IMR-90 (cell line): Measurements from ENCODE around the gene LEF1. TPM values are rescaled to one million over a fixed set of nuclear protein-coding genes. Genes with fewer than 3 reads are reported as not detected.

Experiments
- ATAC-seq: fragments of 200-7000 bp; cut with Tn5 transposase; 2 replicates; pipeline ENCODE4 v1.9.1; 2020; ENCODE audit warnings: low read depth, mild to moderate bottlenecking, moderate library complexity
- BruUV-seq: library from RNA; stranded (reverse); fragments of 400-500 nt; replicated peaks from 2 replicates; lab custom pipeline; 2021; lab: Mats Ljungman, UMichigan
- CTCF ChIA-PET: fragments of 300-600 bp; formaldehyde crosslinking; extraction: SDS; loops from one replicate; lab custom pipeline; 2021; ENCODE audit warnings: antibody characterized with exemption; lab: Yijun Ruan, JAX
- POLR2A ChIA-PET: fragments of 300-600 bp; sonication (Branson Sonifier 250); formaldehyde crosslinking; loops from one replicate; lab custom pipeline; 2022; ENCODE audit warnings: antibody characterized with exemption; ENCODE audit not compliant: unreplicated experiment; lab: Charles Lee
- DNase-seq: peaks from one replicate; pipeline ENCODE4 v3.0.0; 2013
- H2AFZ ChIP-seq: replicated peaks from 2 replicates; pipeline ENCODE3; 2013; ENCODE audit warnings: low read length, mild to moderate bottlenecking; ENCODE audit not compliant: poor library complexity
- H2AK5ac ChIP-seq: 2 replicates; pipeline ENCODE4 v1.6.1; 2013; ENCODE audit warnings: low read depth, low read length, inconsistent platforms
- H2AK9ac ChIP-seq: replicated peaks from 2 replicates; pipeline ENCODE3; 2013; ENCODE audit warnings: mild to moderate bottlenecking, low read depth, low read length, moderate library complexity; ENCODE audit not compliant: poor library complexity
- H2BK120ac ChIP-seq: 2 replicates; pipeline ENCODE4 v1.6.1; 2013; ENCODE audit warnings: low read depth, low read length, inconsistent platforms
- H2BK15ac ChIP-seq: 3 replicates; pipeline ENCODE4 v1.6.1; 2013; ENCODE audit warnings: low read depth, low read length, inconsistent platforms
- H2BK20ac ChIP-seq: 2 replicates; pipeline ENCODE4 v1.6.1; 2013; ENCODE audit warnings: low read depth, mild to moderate bottlenecking, inconsistent platforms, low read length, moderate library complexity
- H2BK5ac ChIP-seq: 2 replicates; pipeline ENCODE4 v1.6.1; 2013; ENCODE audit warnings: mild to moderate bottlenecking, low read depth, low read length, inconsistent platforms; ENCODE audit not compliant: poor library complexity, severe bottlenecking
- H3K14ac ChIP-seq: replicated peaks from 2 replicates; pipeline ENCODE4 v1.6.1; 2013; ENCODE audit warnings: low read depth, low read length, inconsistent platforms
- H3K18ac ChIP-seq: 2 replicates; pipeline ENCODE4 v1.6.1; 2013; ENCODE audit warnings: low read depth, low read length, control low read depth
- H3K23ac ChIP-seq: 2 replicates; pipeline ENCODE4 v1.6.1; 2013; ENCODE audit warnings: low read depth, low read length, inconsistent platforms
- H3K27ac ChIP-seq: 2 replicates; pipeline ENCODE4 v1.5.1; 2013; ENCODE audit warnings: mild to moderate bottlenecking, control low read depth, low read length; ENCODE audit not compliant: insufficient read depth
- H3K27me3 ChIP-seq: 2 replicates; pipeline ENCODE4 v1.6.1; 2013; ENCODE audit warnings: low read length; ENCODE audit not compliant: control insufficient read depth, insufficient read depth
- H3K36me3 ChIP-seq: 2 replicates; pipeline ENCODE4 v1.6.1; 2013; ENCODE audit warnings: low read length, mixed read lengths; ENCODE audit not compliant: control insufficient read depth, insufficient read depth
- H3K4ac ChIP-seq: 2 replicates; pipeline ENCODE4 v1.6.1; 2013; ENCODE audit warnings: low read depth, low read length, inconsistent platforms
- H3K4me1 ChIP-seq: 2 replicates; pipeline ENCODE4 v1.6.1; 2013; ENCODE audit warnings: low read length, mixed read lengths; ENCODE audit not compliant: control insufficient read depth, insufficient read depth
- H3K4me2 ChIP-seq: 2 replicates; pipeline ENCODE4 v1.6.1; 2013; ENCODE audit warnings: low read depth, mild to moderate bottlenecking, control low read depth, low read length, moderate library complexity
- H3K4me3 ChIP-seq: 2 replicates; pipeline ENCODE4 v1.5.1; 2013; ENCODE audit warnings: low read depth, mild to moderate bottlenecking, control low read depth, low read length, moderate library complexity; ENCODE audit not compliant: insufficient read depth
- H3K56ac ChIP-seq: 2 replicates; pipeline ENCODE4 v1.6.1; 2013; ENCODE audit warnings: low read length, inconsistent platforms; ENCODE audit not compliant: insufficient read depth; ENCODE audit errors: extremely low read depth
- H3K79me1 ChIP-seq, 2 experiments: 2 replicates each; pipeline ENCODE4 v1.6.1; 2013; ENCODE audit warnings: low read length in 2 of 2, inconsistent platforms in 1 of 2, low read depth in 1 of 2
- H3K9ac ChIP-seq: 2 replicates; pipeline ENCODE4 v1.6.1; 2013; ENCODE audit warnings: low read depth, low read length, control low read depth
- H3K9me1 ChIP-seq: 2 replicates; pipeline ENCODE4 v1.6.1; 2013; ENCODE audit warnings: low read length, inconsistent platforms; ENCODE audit not compliant: insufficient read depth
- H3K9me3 ChIP-seq: 2 replicates; pipeline ENCODE4 v1.6.1; 2013; ENCODE audit warnings: low read length; ENCODE audit not compliant: control insufficient read depth, insufficient read depth
- H4K20me1 ChIP-seq: 2 replicates; pipeline ENCODE4 v1.6.1; 2013; ENCODE audit warnings: low read length, inconsistent platforms; ENCODE audit not compliant: insufficient read depth
- H4K5ac ChIP-seq: 2 replicates; pipeline ENCODE4 v1.6.1; 2013; ENCODE audit warnings: mild to moderate bottlenecking, low read depth, low read length, control low read depth
- H4K8ac ChIP-seq, 2 experiments: 2 replicates each; pipeline ENCODE4 v1.6.1; 2013; ENCODE audit warnings: low read depth in 2 of 2, low read length in 2 of 2, control low read depth in 1 of 2, inconsistent platforms in 1 of 2
- H4K91ac ChIP-seq: 2 replicates; pipeline ENCODE4 v1.6.1; 2013; ENCODE audit warnings: low read depth, low read length, inconsistent platforms; ENCODE audit not compliant: insufficient read depth
- BHLHE40 ChIP-seq: fragments of 150-350 bp; IDR thresholded peaks from 2 replicates; pipeline ENCODE4 v1.6.1; 2016; ENCODE audit warnings: mild to moderate bottlenecking, low read depth, low read length
- CEBPB ChIP-seq: IDR thresholded peaks from 2 replicates; pipeline ENCODE4 v1.6.1; 2012; ENCODE audit warnings: low read depth, low read length, improper control_type of control experiment
- CHD1 ChIP-seq: IDR thresholded peaks from 2 replicates; pipeline ENCODE4 v1.6.1; 2012; ENCODE audit warnings: low read depth, low read length, improper control_type of control experiment
- FOS ChIP-seq: fragments of 150-350 bp; IDR thresholded peaks from 2 replicates; pipeline ENCODE4 v1.6.1; 2016; ENCODE audit warnings: low read depth, low read length
- MAZ ChIP-seq: IDR thresholded peaks from 2 replicates; pipeline ENCODE4 v1.6.1; 2012; ENCODE audit warnings: low read depth, mild to moderate bottlenecking, low read length, improper control_type of control experiment, moderate library complexity, borderline replicate concordance
- MXI1 ChIP-seq: IDR thresholded peaks from 2 replicates; pipeline ENCODE4 v1.6.1; 2012; ENCODE audit warnings: low read depth, mild to moderate bottlenecking, low read length, moderate library complexity, borderline replicate concordance
- NFE2L2 ChIP-seq: fragments of 150-350 bp; IDR thresholded peaks from 2 replicates; pipeline ENCODE4 v1.6.1; 2016; ENCODE audit warnings: low read depth, mild to moderate bottlenecking, low read length
- POLR2A ChIP-seq: IDR thresholded peaks from 2 replicates; pipeline ENCODE4 v1.6.1; 2012; ENCODE audit warnings: mild to moderate bottlenecking, low read depth, low read length
- RAD21 ChIP-seq: IDR thresholded peaks from 2 replicates; pipeline ENCODE4 v1.6.1; 2012; ENCODE audit warnings: low read length, improper control_type of control experiment
- RCOR1 ChIP-seq: IDR thresholded peaks from 2 replicates; pipeline ENCODE4 v1.6.1; 2012; ENCODE audit warnings: mild to moderate bottlenecking, low read length, improper control_type of control experiment; ENCODE audit not compliant: insufficient replicate concordance
- SMC3 ChIP-seq: fragments of 150-350 bp; IDR thresholded peaks from 2 replicates; pipeline ENCODE4 v1.6.1; 2016; ENCODE audit warnings: low read depth, mild to moderate bottlenecking, antibody characterized with exemption, low read length, moderate library complexity
- WGBS, 2 experiments: methylation state at CpG; one replicate each; pipeline versions ENCODE4 v1.1.5 to v1.1.7; 2013; ENCODE audit warnings: missing lambda C conversion rate in 2 of 2; ENCODE audit not compliant: insufficient read length in 1 of 2; ENCODE audit errors: extremely low coverage in 2 of 2; 5-methylcytosine and 5-hydroxymethylcytosine counted together
- dilution Hi-C: fragments of 300-500 bp; cut with HindIII; formaldehyde crosslinking; loops from one replicate; pipeline ENCODE4 v1.14.3; 2018; ENCODE audit warnings: low sequenced_read_pairs; ENCODE audit not compliant: unreplicated experiment
- in situ Hi-C: fragments of 300-500 bp; cut with MboI; formaldehyde crosslinking; loops from 3 replicates; pipeline ENCODE4 v1.14.3; 2019; ENCODE audit warnings: low sequenced_read_pairs, inconsistent platforms, mixed read lengths
- intact Hi-C: fragments of 100-400 bp; cut with micrococcal nuclease; formaldehyde crosslinking; loops from 2 replicates; pipeline ENCODE4 v1.10.0; 2022
- polyA plus RNA-seq, 3 experiments: library from polyadenylated mRNA; depleted of rRNA; stranded (reverse); fragments of >200 nt; gene quantifications; 2 replicates each; pipeline ENCODE4 v1.2.3, GENCODE V29; 2012; ENCODE audit warnings: low replicate concordance in 1 of 3
- total RNA-seq: library from RNA; depleted of rRNA; stranded (reverse); fragments of >200 nt; gene quantifications from 2 replicates; pipeline ENCODE4 v1.2.3, GENCODE V29; 2012
- TF ChIP-seq, protein P1 (sequence below): fragments of 150-350 bp; IDR thresholded peaks from 2 replicates; pipeline ENCODE4 v1.6.1; 2017; ENCODE audit warnings: mild to moderate bottlenecking, antibody characterized with exemption, low read length, low read depth
- TF ChIP-seq, protein P2 (sequence below): fragments of 150-350 bp; IDR thresholded peaks from 2 replicates; pipeline ENCODE4 v1.6.1; 2016; ENCODE audit warnings: low read depth, mild to moderate bottlenecking, low read length, moderate library complexity, borderline replicate concordance
- TF ChIP-seq, protein P3 (sequence below): conservative IDR thresholded peaks from 2 replicates; pipeline ENCODE4 v1.5.1; 2012; ENCODE audit warnings: mild to moderate bottlenecking, low read depth, low read length, improper control_type of control experiment

LEF1 gene
- total and polyA plus RNA-seq, 2 of the 4 experiments (the other 2 are of a cell fraction) = 1.7 to 1.8 TPM

DNA sequence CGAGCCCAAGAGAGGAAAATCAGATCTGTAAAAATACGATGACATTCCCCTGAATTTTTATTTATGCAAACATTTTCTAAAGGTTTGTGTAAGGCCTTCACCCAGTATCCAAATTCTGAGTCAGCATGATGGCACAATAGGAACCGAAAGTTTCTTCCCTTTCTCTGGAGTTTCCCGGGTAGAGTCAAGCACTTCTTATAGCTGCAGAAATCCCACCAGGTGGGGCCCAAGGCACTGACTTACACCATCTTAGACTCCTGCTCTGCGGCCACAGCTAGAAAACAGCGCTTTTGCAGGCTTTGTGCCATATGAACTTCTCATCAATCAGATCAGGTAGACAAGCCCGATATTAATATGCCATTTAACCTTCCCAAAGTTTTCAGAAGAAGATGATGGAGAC is 13.4 kb downstream of the LEF1 start:
- no peak overlapping the region for H2AK9ac ChIP-seq
- dilution Hi-C loops = no loop called here
- DNase-seq = peak; percentile 8
- H3K4ac ChIP-seq = no peak overlapping the region
- no peak overlapping the region for H3K18ac ChIP-seq
- CTCF ChIA-PET = interaction anchor here (0.7 kb wide), 1 partner anchor 39 kb away, joined by 4 read pairs; no protein-coding TSS in a partner anchor
- H4K8ac ChIP-seq = no peak overlapping the region
- no peak overlapping the region for H3K27ac ChIP-seq
- H2BK5ac ChIP-seq = no peak overlapping the region
- TF ChIP-seq RAD21 (no peak), FOS (no peak), BHLHE40 (no peak), MXI1 (no peak), RCOR1 (no peak), SMC3 (no peak), NFE2L2 (no peak), CHD1 (no peak), MAZ (no peak), POLR2A (no peak), CEBPB (no peak)
- TF ChIP-seq, protein P1, sequence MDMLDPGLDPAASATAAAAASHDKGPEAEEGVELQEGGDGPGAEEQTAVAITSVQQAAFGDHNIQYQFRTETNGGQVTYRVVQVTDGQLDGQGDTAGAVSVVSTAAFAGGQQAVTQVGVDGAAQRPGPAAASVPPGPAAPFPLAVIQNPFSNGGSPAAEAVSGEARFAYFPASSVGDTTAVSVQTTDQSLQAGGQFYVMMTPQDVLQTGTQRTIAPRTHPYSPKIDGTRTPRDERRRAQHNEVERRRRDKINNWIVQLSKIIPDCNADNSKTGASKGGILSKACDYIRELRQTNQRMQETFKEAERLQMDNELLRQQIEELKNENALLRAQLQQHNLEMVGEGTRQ = no peak
- TF ChIP-seq, protein P2, sequence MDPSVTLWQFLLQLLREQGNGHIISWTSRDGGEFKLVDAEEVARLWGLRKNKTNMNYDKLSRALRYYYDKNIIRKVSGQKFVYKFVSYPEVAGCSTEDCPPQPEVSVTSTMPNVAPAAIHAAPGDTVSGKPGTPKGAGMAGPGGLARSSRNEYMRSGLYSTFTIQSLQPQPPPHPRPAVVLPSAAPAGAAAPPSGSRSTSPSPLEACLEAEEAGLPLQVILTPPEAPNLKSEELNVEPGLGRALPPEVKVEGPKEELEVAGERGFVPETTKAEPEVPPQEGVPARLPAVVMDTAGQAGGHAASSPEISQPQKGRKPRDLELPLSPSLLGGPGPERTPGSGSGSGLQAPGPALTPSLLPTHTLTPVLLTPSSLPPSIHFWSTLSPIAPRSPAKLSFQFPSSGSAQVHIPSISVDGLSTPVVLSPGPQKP = no peak
- TF ChIP-seq, protein P3, sequence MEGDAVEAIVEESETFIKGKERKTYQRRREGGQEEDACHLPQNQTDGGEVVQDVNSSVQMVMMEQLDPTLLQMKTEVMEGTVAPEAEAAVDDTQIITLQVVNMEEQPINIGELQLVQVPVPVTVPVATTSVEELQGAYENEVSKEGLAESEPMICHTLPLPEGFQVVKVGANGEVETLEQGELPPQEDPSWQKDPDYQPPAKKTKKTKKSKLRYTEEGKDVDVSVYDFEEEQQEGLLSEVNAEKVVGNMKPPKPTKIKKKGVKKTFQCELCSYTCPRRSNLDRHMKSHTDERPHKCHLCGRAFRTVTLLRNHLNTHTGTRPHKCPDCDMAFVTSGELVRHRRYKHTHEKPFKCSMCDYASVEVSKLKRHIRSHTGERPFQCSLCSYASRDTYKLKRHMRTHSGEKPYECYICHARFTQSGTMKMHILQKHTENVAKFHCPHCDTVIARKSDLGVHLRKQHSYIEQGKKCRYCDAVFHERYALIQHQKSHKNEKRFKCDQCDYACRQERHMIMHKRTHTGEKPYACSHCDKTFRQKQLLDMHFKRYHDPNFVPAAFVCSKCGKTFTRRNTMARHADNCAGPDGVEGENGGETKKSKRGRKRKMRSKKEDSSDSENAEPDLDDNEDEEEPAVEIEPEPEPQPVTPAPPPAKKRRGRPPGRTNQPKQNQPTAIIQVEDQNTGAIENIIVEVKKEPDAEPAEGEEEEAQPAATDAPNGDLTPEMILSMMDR = no peak
- H3K9ac ChIP-seq = no peak overlapping the region
- H3K23ac ChIP-seq = no peak overlapping the region
- no peak overlapping the region for H3K4me2 ChIP-seq
- no peak overlapping the region for H3K56ac ChIP-seq
- no peaks in the 10 kb centered on the region for H4K20me1 ChIP-seq
- no peak overlapping the region for H3K14ac ChIP-seq
- no peak overlapping the region for H3K4me3 ChIP-seq
- ATAC-seq = no peak
- intact Hi-C loops = no loop called here
- in situ Hi-C loops = no loop called here
- no peak overlapping the region for H4K5ac ChIP-seq
- no peaks in the 10 kb centered on the region for H3K9me3 ChIP-seq
- no CpG with 5 or more reads among the region's 7 CpGs for WGBS, 2 experiments
- H4K91ac ChIP-seq = no peak overlapping the region
- H2AK5ac ChIP-seq = no peak overlapping the region
- H2BK20ac ChIP-seq = no peak overlapping the region
- no peak overlapping the region for H2BK15ac ChIP-seq
- H3K79me1 ChIP-seq = no peaks in the 10 kb centered on the region
- H3K36me3 ChIP-seq = no peaks in the 10 kb centered on the region
- H3K27me3 ChIP-seq = peaks cover 5% of the 10 kb centered on the region; the same call in 1 of the 2 replicates
- BruUV-seq = no TSS peak
- H2AFZ ChIP-seq = no peak overlapping the region
- no peaks in the 10 kb centered on the region for H3K9me1 ChIP-seq
- POLR2A ChIA-PET = no interaction called here
- no peak overlapping the region for H2BK120ac ChIP-seq
- no peaks in the 10 kb centered on the region for H3K4me1 ChIP-seq
